Trophoblast cell (in vitro differentiated cells and primary cell): ENCODE data around the gene SMARCC2.

ENCODE experiments used
- DNase-seq, 2 donors: peaks; one replicate each; pipeline ENCODE4 v3.0.0-alpha.2; 2016
- H2AFZ ChIP-seq: 2 replicates; pipeline ENCODE4 v1.6.1; 2013; ENCODE audit warnings: low read length, moderate library complexity, mild to moderate bottlenecking; ENCODE audit not compliant: insufficient read depth, poor library complexity
- H2AK5ac ChIP-seq: 2 replicates; pipeline ENCODE4 v1.6.1; 2013; ENCODE audit warnings: mild to moderate bottlenecking, low read length
- H2BK120ac ChIP-seq: 2 replicates; pipeline ENCODE4 v1.6.1; 2013; ENCODE audit warnings: low read length, mild to moderate bottlenecking, moderate library complexity; ENCODE audit not compliant: insufficient read depth, poor library complexity
- H2BK12ac ChIP-seq: 2 replicates; pipeline ENCODE4 v1.6.1; 2013; ENCODE audit warnings: mild to moderate bottlenecking, low read length, moderate library complexity
- H2BK5ac ChIP-seq: 2 replicates; pipeline ENCODE4 v1.6.1; 2013; ENCODE audit warnings: low read length, low read depth, moderate library complexity, mild to moderate bottlenecking; ENCODE audit not compliant: poor library complexity
- H3K14ac ChIP-seq: 2 replicates; pipeline ENCODE4 v1.6.1; 2013; ENCODE audit warnings: mild to moderate bottlenecking, low read length
- H3K18ac ChIP-seq: 2 replicates; pipeline ENCODE4 v1.6.1; 2013; ENCODE audit warnings: mild to moderate bottlenecking, low read length
- H3K23ac ChIP-seq: 2 replicates; pipeline ENCODE4 v1.6.1; 2013; ENCODE audit warnings: low read length
- H3K27ac ChIP-seq: 2 replicates; pipeline ENCODE4 v1.5.1; 2013; ENCODE audit warnings: low read depth, mild to moderate bottlenecking, inconsistent platforms, low read length, moderate library complexity
- H3K27me3 ChIP-seq: 2 replicates; pipeline ENCODE4 v1.6.1; 2013; ENCODE audit warnings: inconsistent platforms, mild to moderate bottlenecking, low read length, moderate library complexity; ENCODE audit not compliant: insufficient read depth
- H3K36me3 ChIP-seq, 2 experiments: 1 replicate in 1 of 2; 2 replicates in 1 of 2; pipeline ENCODE4 v1.6.1; 2013; ENCODE audit warnings: low read length in 2 of 2, mild to moderate bottlenecking in 2 of 2, moderate library complexity in 1 of 2; ENCODE audit not compliant: insufficient read depth in 2 of 2, control insufficient read depth in 1 of 2
- H3K4ac ChIP-seq: 2 replicates; pipeline ENCODE4 v1.6.1; 2013; ENCODE audit warnings: low read depth, mild to moderate bottlenecking, low read length, moderate library complexity
- H3K4me1 ChIP-seq, 2 experiments: 1 replicate in 1 of 2; 2 replicates in 1 of 2; pipeline ENCODE4 v1.6.1; 2013; ENCODE audit warnings: low read length in 2 of 2, mild to moderate bottlenecking in 2 of 2, moderate library complexity in 1 of 2; ENCODE audit not compliant: insufficient read depth in 2 of 2, control insufficient read depth in 1 of 2
- H3K4me2 ChIP-seq: 2 replicates; pipeline ENCODE4 v1.6.1; 2013; ENCODE audit warnings: inconsistent platforms, mild to moderate bottlenecking, low read length, moderate library complexity
- H3K4me3 ChIP-seq: 2 replicates; pipeline ENCODE4 v1.5.1; 2013; ENCODE audit warnings: mild to moderate bottlenecking, low read depth, low read length, inconsistent platforms
- H3K79me1 ChIP-seq: one replicate; pipeline ENCODE4 v1.6.1; 2013; ENCODE audit warnings: low read length
- H3K79me2 ChIP-seq: 2 replicates; pipeline ENCODE4 v1.6.1; 2013; ENCODE audit warnings: low read length, mild to moderate bottlenecking; ENCODE audit not compliant: control insufficient read depth, insufficient read depth, poor library complexity
- H3K9ac ChIP-seq: 2 replicates; pipeline ENCODE4 v1.6.1; 2013; ENCODE audit warnings: mild to moderate bottlenecking, low read length
- H3K9me3 ChIP-seq: 2 replicates; pipeline ENCODE4 v1.6.1; 2013; ENCODE audit warnings: low read depth, mild to moderate bottlenecking, control low read depth, inconsistent platforms, low read length; ENCODE audit not compliant: insufficient read depth
- H4K12ac ChIP-seq: 2 replicates; pipeline ENCODE4 v1.6.1; 2013; ENCODE audit warnings: low read depth, mild to moderate bottlenecking, low read length, moderate library complexity
- H4K8ac ChIP-seq: 2 replicates; pipeline ENCODE4 v1.6.1; 2013; ENCODE audit warnings: low read depth, mild to moderate bottlenecking, low read length, moderate library complexity
- H4K91ac ChIP-seq: one replicate; pipeline ENCODE4 v1.6.1; 2013; ENCODE audit warnings: low read depth, mild to moderate bottlenecking, low read length, moderate library complexity
- whole genome bisulfite sequencing: extraction: QIAGEN DNeasy Blood & Tissue Kit; methylation state at CpG from one replicate; pipeline ENCODE4 v1.1.7; 2013; ENCODE audit warnings: missing lambda C conversion rate; ENCODE audit not compliant: insufficient read length, insufficient coverage; ENCODE audit errors: extremely low coverage; 5-methylcytosine and 5-hydroxymethylcytosine counted together

The SMARCC2 gene

GRCh38 chr12:56202838-56203237, 13.6 kb upstream of the SMARCC2 start:
- peaks cover 4 to 5% of the 10 kb centered on the region in 2 experiments for H3K4me1 ChIP-seq
- H3K9me3 ChIP-seq: no peaks in the 10 kb centered on the region
- no peak overlapping the region for H2AFZ ChIP-seq
- no peak overlapping the region for H3K23ac ChIP-seq
- H2BK12ac ChIP-seq: no peak overlapping the region
- no peak overlapping the region for H3K9ac ChIP-seq
- no peaks in the 10 kb centered on the region for H3K79me2 ChIP-seq
- H2BK120ac ChIP-seq: no peak overlapping the region
- no peak overlapping the region for H2BK5ac ChIP-seq
- H3K27ac ChIP-seq: no peak overlapping the region
- H3K14ac ChIP-seq: no peak overlapping the region
- no CpG with 5 or more reads among the region's 2 CpGs for WGBS
- no peak overlapping the region for H4K12ac ChIP-seq
- H3K4ac ChIP-seq: no peak overlapping the region
- no peak for DNase-seq
- H4K8ac ChIP-seq: no peak overlapping the region
- H3K27me3 ChIP-seq: no peaks in the 10 kb centered on the region
- H3K36me3 ChIP-seq: peaks cover 10 to 22% of the 10 kb centered on the region in 2 experiments
- no peak overlapping the region for H4K91ac ChIP-seq
- no peak overlapping the region for H3K4me2 ChIP-seq
- H3K79me1 ChIP-seq: peaks cover 3% of the 10 kb centered on the region
- no peak overlapping the region for H2AK5ac ChIP-seq
- no peak overlapping the region for H3K18ac ChIP-seq
- no peak overlapping the region for H3K4me3 ChIP-seq

- Histone ChIP-seq H2BK12ac (no peak overlapping the region), H3K36me3 (peaks cover 7 to 17% of the 10 kb centered on the region in 2 experiments), H4K91ac (no peak overlapping the region), H4K8ac (no peak overlapping the region), H2BK5ac (no peak overlapping the region), H3K4me3 (no peak overlapping the region), H3K79me1 (peaks cover 3% of the 10 kb centered on the region), H3K27ac (no peak overlapping the region), H2BK120ac (no peak overlapping the region), H2AK5ac (no peak overlapping the region), H3K4ac (no peak overlapping the region), H3K27me3 (no peaks in the 10 kb centered on the region), H3K79me2 (no peaks in the 10 kb centered on the region), H3K23ac (no peak overlapping the region), H3K4me2 (no peak overlapping the region), H3K9ac (no peak overlapping the region), H3K14ac (no peak overlapping the region), H4K12ac (no peak overlapping the region), H3K4me1 (peaks cover 8 to 9% of the 10 kb centered on the region in 2 experiments), H2AFZ (no peak overlapping the region), H3K18ac (no peak overlapping the region), H3K9me3 (no peaks in the 10 kb centered on the region)
- no peak for DNase-seq
- no CpG with 5 or more reads among the region's 1 CpG for WGBS
Observed at GRCh38 chr12:56202366-56202765, 13.1 kb upstream of the SMARCC2 start.

GRCh38 chr12:56198836-56199235, 9.6 kb upstream of the SMARCC2 start:
- H4K91ac ChIP-seq: peak overlapping the region; percentile 23
- no peak overlapping the region for H3K18ac ChIP-seq
- no peaks in the 10 kb centered on the region for H3K36me3 ChIP-seq
- no peak overlapping the region for H4K12ac ChIP-seq
- no peak overlapping the region for H3K4ac ChIP-seq
- no peak overlapping the region for H3K23ac ChIP-seq
- H3K9ac ChIP-seq: no peak overlapping the region
- no peak overlapping the region for H2AK5ac ChIP-seq
- no peak overlapping the region for H4K8ac ChIP-seq
- no peak overlapping the region for H3K27ac ChIP-seq
- H3K4me1 ChIP-seq: peaks cover 9 to 12% of the 10 kb centered on the region in 2 experiments
- no peak overlapping the region for H2BK12ac ChIP-seq
- peaks cover 3% of the 10 kb centered on the region for H3K79me1 ChIP-seq
- no peak overlapping the region for H2BK120ac ChIP-seq
- no CpG with 5 or more reads among the region's 1 CpG for WGBS
- no peaks in the 10 kb centered on the region for H3K9me3 ChIP-seq
- H2BK5ac ChIP-seq: no peak overlapping the region
- H2AFZ ChIP-seq: no peak overlapping the region
- DNase-seq: peak in 1 of 2 donors; percentile 82
- no peak overlapping the region for H3K4me2 ChIP-seq
- H3K79me2 ChIP-seq: no peaks in the 10 kb centered on the region
- H3K14ac ChIP-seq: no peak overlapping the region
- H3K4me3 ChIP-seq: no peak overlapping the region
- no peaks in the 10 kb centered on the region for H3K27me3 ChIP-seq

- no peak overlapping the region for H3K4me3 ChIP-seq
- no peaks in the 10 kb centered on the region for H3K9me3 ChIP-seq
- peaks cover 9 to 12% of the 10 kb centered on the region in 2 experiments for H3K4me1 ChIP-seq
- H2AFZ ChIP-seq: no peak overlapping the region
- H3K23ac ChIP-seq: no peak overlapping the region
- WGBS: no CpG with 5 or more reads among the region's 9 CpGs
- H2AK5ac ChIP-seq: no peak overlapping the region
- H3K79me2 ChIP-seq: no peaks in the 10 kb centered on the region
- no peak overlapping the region for H2BK120ac ChIP-seq
- H3K18ac ChIP-seq: no peak overlapping the region
- H3K27me3 ChIP-seq: no peaks in the 10 kb centered on the region
- no peak overlapping the region for H2BK5ac ChIP-seq
- peak; percentile 62 to 70 for DNase-seq
- H3K9ac ChIP-seq: no peak overlapping the region
- H3K4me2 ChIP-seq: no peak overlapping the region
- peaks cover 3% of the 10 kb centered on the region for H3K79me1 ChIP-seq
- no peak overlapping the region for H3K4ac ChIP-seq
- no peak overlapping the region for H3K14ac ChIP-seq
- peak overlapping the region; percentile 27 for H3K27ac ChIP-seq
- peak overlapping the region; percentile 56 for H2BK12ac ChIP-seq
- no peaks in the 10 kb centered on the region for H3K36me3 ChIP-seq
- H4K91ac ChIP-seq: no peak overlapping the region
- no peak overlapping the region for H4K12ac ChIP-seq
- no peak overlapping the region for H4K8ac ChIP-seq
Observed at GRCh38 chr12:56197921-56198635, 8.8 kb upstream of the SMARCC2 start.
